A549 (cell line): Measurements from ENCODE around the gene ECEL1. TPM values are rescaled to one million over a fixed set of nuclear protein-coding genes. Genes with fewer than 3 reads are reported as not detected.

Experiments
- ATAC-seq, 2 experiments: fragments of 200-7000 bp in 1 of 2; fragments of >200 bp in 1 of 2; cut with Nextera tagmentation in 1 of 2; cut with Tn5 transposase in 1 of 2; 3 replicates each; pipeline versions ENCODE4 v1.8.0 to v1.9.1; 2018 to 2020; ENCODE audit warnings: mild to moderate bottlenecking in 1 of 2, moderate library complexity in 1 of 2
- CTCF ChIA-PET: fragments of 300-600 bp; sonication (Branson Sonifier 250); formaldehyde crosslinking; extraction: SDS; loops from one replicate; lab custom pipeline; 2021; ENCODE audit warnings: antibody characterized with exemption, inconsistent platforms; lab: Yijun Ruan, JAX
- POLR2A ChIA-PET: fragments of 350-600 bp; formaldehyde crosslinking; extraction: SDS; loops from one replicate; lab custom pipeline; 2021; ENCODE audit warnings: antibody characterized with exemption, inconsistent platforms; lab: Yijun Ruan, JAX
- DNase-seq, 2 experiments: peaks; one replicate each; pipeline versions ENCODE4 v3.0.0 to v3.0.0-alpha.2; 2011 to 2016; ENCODE audit warnings: low read depth in 1 of 2, low spot score in 1 of 2
- FAIRE-seq: peaks from 2 replicates; lab custom pipeline; 2011; peaks lifted over from hg19 to GRCh38; lab: Jason Lieb, UNC
- H3K27ac ChIP-seq, 2 experiments: fragments of >200 bp; sonication (Bioruptor Twin); formaldehyde crosslinking; 3 replicates each; pipeline ENCODE4 v1.5.1; 2016 to 2017
- H3K4me1 ChIP-seq: fragments of >200 bp; sonication (Bioruptor Twin); formaldehyde crosslinking; 3 replicates; pipeline ENCODE4 v1.6.1; 2016
- H3K4me2 ChIP-seq: fragments of >200 bp; sonication (Bioruptor Twin); formaldehyde crosslinking; 3 replicates; pipeline ENCODE4 v1.6.1; 2016
- H3K4me3 ChIP-seq: fragments of >200 bp; sonication (Bioruptor Twin); formaldehyde crosslinking; 3 replicates; pipeline ENCODE4 v1.5.1; 2016
- H3K9me3 ChIP-seq: fragments of >200 bp; sonication (Bioruptor Twin); formaldehyde crosslinking; 3 replicates; pipeline ENCODE4 v1.6.1; 2016
- CHD4 ChIP-seq: fragments of 200-600 bp; sonication (generic); IDR thresholded peaks from 2 replicates; pipeline ENCODE4 v1.6.1; 2016; ENCODE audit warnings: antibody characterized with exemption, mild to moderate bottlenecking, borderline replicate concordance
- EP300 ChIP-seq, 2 experiments: fragments of >200 bp; sonication (Bioruptor Twin); formaldehyde crosslinking; IDR thresholded peaks; 2 replicates in 1 of 2; 3 replicates in 1 of 2; pipeline ENCODE4 v1.6.1; 2016 to 2017
- FOSB ChIP-seq: fragments of 250-450 bp; sonication (Bioruptor Pico); IDR thresholded peaks from 2 replicates; pipeline ENCODE4 v1.5.0; 2020; ENCODE audit warnings: mild to moderate bottlenecking, moderate library complexity
- FOXS1 ChIP-seq: fragments of 250-450 bp; sonication (Bioruptor Pico); IDR thresholded peaks from 2 replicates; pipeline ENCODE4 v1.5.0; 2020; ENCODE audit warnings: mild to moderate bottlenecking, moderate library complexity
- HEYL ChIP-seq: fragments of 250-450 bp; sonication (Bioruptor Pico); IDR thresholded peaks from 2 replicates; pipeline ENCODE4 v1.8.0; 2021; ENCODE audit warnings: mild to moderate bottlenecking, moderate library complexity
- HOXA7 ChIP-seq: fragments of 250-450 bp; sonication (Bioruptor Pico); IDR thresholded peaks from 2 replicates; pipeline ENCODE4 v1.5.0; 2020; ENCODE audit warnings: mild to moderate bottlenecking, moderate library complexity
- HOXB5 ChIP-seq: fragments of 250-450 bp; sonication (Bioruptor Pico); IDR thresholded peaks from 2 replicates; pipeline ENCODE4 v1.5.0; 2020; ENCODE audit warnings: mild to moderate bottlenecking, moderate library complexity
- JUN ChIP-seq, 2 experiments: fragments of >200 bp; sonication (Bioruptor Twin); formaldehyde crosslinking; IDR thresholded peaks; 2 replicates in 1 of 2; 3 replicates in 1 of 2; pipeline ENCODE4 v1.6.1; 2016 to 2017
- KDM1A ChIP-seq: fragments of 200-600 bp; sonication (generic); IDR thresholded peaks from 2 replicates; pipeline ENCODE4 v1.6.1; 2016; ENCODE audit warnings: low read depth, mild to moderate bottlenecking
- MAFK ChIP-seq: fragments of 450-650 bp; IDR thresholded peaks from 2 replicates; pipeline ENCODE4 v1.6.1; 2014; ENCODE audit not compliant: partially characterized antibody
- NFE2L2 ChIP-seq: fragments of 150-350 bp; conservative IDR thresholded peaks from 2 replicates; pipeline ENCODE4 v1.6.1; 2014; ENCODE audit warnings: low read length
- PHF8 ChIP-seq: fragments of 200-600 bp; sonication (generic); IDR thresholded peaks from 2 replicates; pipeline ENCODE4 v1.6.1; 2016; ENCODE audit warnings: low read depth, mild to moderate bottlenecking, antibody characterized with exemption, moderate library complexity, borderline replicate concordance
- POLR2AphosphoS2 ChIP-seq: conservative IDR thresholded peaks from 2 replicates; pipeline ENCODE4 v1.6.1; 2012; ENCODE audit warnings: low read length, improper control_type of control experiment, inconsistent platforms
- RFX5 ChIP-seq: fragments of 450-650 bp; IDR thresholded peaks from 2 replicates; pipeline ENCODE4 v1.7.1; 2014; ENCODE audit warnings: antibody characterized with exemption, mild to moderate bottlenecking, moderate library complexity
- SMC3 ChIP-seq: fragments of >200 bp; sonication (Bioruptor Twin); formaldehyde crosslinking; IDR thresholded peaks from 3 replicates; pipeline ENCODE4 v1.6.1; 2018; ENCODE audit warnings: inconsistent platforms
- TFCP2L1 ChIP-seq: fragments of 250-450 bp; sonication (Bioruptor Pico); IDR thresholded peaks from 2 replicates; pipeline ENCODE4 v1.5.0; 2021; ENCODE audit warnings: mild to moderate bottlenecking
- ZC3H11A ChIP-seq: fragments of 450-650 bp; IDR thresholded peaks from 2 replicates; pipeline ENCODE4 v1.6.1; 2014; ENCODE audit warnings: antibody characterized with exemption, mild to moderate bottlenecking
- WGBS: methylation state at CpG from one replicate; pipeline ENCODE4 v1.1.6; 2017; ENCODE audit errors: missing lambda C conversion rate; 5-methylcytosine and 5-hydroxymethylcytosine counted together
- polyA plus RNA-seq, 4 experiments: library from polyadenylated mRNA; depleted of rRNA in 3 of 4; stranded (reverse); fragments of >200 nt; fragmentation: RNase III in 1 of 4; extraction: RNeasy Plus Mini Kit Qiagen cat#74134 plus additional on column Dnase treatment in 1 of 4; gene quantifications; 2 replicates in 3 of 4; 3 replicates in 1 of 4; pipeline ENCODE4 v1.2.3, GENCODE V29; 2011 to 2017
- TF ChIP-seq, protein P1 (sequence below): fragments of >200 bp; sonication (Bioruptor Twin); formaldehyde crosslinking; IDR thresholded peaks from 3 replicates; pipeline ENCODE4 v1.5.1; 2016
- TF ChIP-seq, protein P2 (sequence below): fragments of 450-650 bp; IDR thresholded peaks from 2 replicates; pipeline ENCODE4 v1.6.1; 2014; ENCODE audit warnings: antibody characterized with exemption
- TF ChIP-seq, protein P3 (sequence below): fragments of >200 bp; sonication (Bioruptor Twin); formaldehyde crosslinking; IDR thresholded peaks from 2 replicates; pipeline ENCODE4 v1.6.1; 2016
- TF ChIP-seq, protein P4 (sequence below): IDR thresholded peaks from 2 replicates; pipeline ENCODE4 v1.6.1; 2012

ECEL1 gene
- polyA plus RNA-seq, 2 of the 4 experiments (the other 2 are of a cell fraction) = 0.12 to 0.18 TPM

DNA sequence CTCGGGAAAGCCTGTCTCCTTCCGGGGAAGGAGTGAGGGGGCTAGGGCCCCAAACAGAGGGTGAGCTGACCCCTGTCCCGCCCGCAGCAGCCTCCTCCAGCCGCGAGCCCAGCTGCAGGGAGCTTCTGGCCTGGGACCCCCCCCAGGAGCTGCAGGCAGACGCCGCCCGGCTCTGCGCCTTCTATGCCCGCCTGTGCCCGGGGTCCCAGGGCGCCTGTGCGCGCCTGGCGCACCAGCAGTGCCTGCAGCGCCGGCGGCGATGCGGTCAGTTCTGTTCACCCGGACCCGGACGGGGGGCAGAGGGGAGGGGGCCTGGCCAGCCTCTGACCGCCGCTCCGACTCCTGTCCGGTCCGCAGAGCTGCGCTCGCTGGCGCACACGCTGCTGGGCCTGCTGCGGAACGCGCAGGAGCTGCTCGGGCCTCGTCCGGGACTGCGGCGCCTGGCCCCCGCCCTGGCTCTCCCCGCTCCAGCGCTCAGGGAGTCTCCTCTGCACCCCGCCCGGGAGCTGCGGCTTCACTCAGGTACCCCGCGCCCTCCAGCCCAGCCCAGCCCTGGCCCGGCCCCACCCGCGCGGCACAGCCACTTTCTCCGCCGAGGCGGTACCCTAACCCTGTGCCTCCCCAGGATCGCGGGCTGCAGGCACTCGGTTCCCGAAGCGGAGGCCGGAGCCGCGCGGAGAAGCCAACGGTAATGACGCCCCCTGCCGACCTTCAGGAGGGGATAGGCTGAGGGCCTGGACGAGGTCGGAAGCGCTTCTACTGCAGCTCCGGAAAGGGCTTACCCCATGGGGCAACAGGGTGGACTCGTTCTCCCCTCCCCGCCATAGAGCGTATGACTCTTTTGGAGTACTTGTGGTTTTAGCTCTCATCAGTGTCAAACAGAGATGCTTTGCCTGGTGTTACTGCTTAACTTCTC is 36.3 kb upstream of the ECEL1 start (continued):
- TF ChIP-seq, protein P1, sequence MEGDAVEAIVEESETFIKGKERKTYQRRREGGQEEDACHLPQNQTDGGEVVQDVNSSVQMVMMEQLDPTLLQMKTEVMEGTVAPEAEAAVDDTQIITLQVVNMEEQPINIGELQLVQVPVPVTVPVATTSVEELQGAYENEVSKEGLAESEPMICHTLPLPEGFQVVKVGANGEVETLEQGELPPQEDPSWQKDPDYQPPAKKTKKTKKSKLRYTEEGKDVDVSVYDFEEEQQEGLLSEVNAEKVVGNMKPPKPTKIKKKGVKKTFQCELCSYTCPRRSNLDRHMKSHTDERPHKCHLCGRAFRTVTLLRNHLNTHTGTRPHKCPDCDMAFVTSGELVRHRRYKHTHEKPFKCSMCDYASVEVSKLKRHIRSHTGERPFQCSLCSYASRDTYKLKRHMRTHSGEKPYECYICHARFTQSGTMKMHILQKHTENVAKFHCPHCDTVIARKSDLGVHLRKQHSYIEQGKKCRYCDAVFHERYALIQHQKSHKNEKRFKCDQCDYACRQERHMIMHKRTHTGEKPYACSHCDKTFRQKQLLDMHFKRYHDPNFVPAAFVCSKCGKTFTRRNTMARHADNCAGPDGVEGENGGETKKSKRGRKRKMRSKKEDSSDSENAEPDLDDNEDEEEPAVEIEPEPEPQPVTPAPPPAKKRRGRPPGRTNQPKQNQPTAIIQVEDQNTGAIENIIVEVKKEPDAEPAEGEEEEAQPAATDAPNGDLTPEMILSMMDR = peak; percentile 58
- TF ChIP-seq ZC3H11A (no peak), HOXA7 (CRISPR knock-in tag) (no peak), RFX5 (no peak), FOSB (CRISPR knock-in tag) (no peak), TFCP2L1 (CRISPR knock-in tag) (no peak), POLR2AphosphoS2 (no peak), HEYL (CRISPR knock-in tag) (no peak), MAFK (no peak), PHF8 (no peak), JUN (IDR thresholded peaks at IDR 0.05) (no peak), HOXB5 (CRISPR knock-in tag) (no peak), SMC3 (peak; percentile 23; the same call in 1 of the 3 replicates), EP300 (IDR thresholded peaks at IDR 0.05) (no peak), CHD4 (no peak), FOXS1 (no peak)
- TF ChIP-seq, protein P2, sequence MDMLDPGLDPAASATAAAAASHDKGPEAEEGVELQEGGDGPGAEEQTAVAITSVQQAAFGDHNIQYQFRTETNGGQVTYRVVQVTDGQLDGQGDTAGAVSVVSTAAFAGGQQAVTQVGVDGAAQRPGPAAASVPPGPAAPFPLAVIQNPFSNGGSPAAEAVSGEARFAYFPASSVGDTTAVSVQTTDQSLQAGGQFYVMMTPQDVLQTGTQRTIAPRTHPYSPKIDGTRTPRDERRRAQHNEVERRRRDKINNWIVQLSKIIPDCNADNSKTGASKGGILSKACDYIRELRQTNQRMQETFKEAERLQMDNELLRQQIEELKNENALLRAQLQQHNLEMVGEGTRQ = no peak
- TF ChIP-seq, protein P3, sequence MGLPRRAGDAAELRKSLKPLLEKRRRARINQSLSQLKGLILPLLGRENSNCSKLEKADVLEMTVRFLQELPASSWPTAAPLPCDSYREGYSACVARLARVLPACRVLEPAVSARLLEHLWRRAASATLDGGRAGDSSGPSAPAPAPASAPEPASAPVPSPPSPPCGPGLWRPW = no peak
- TF ChIP-seq, protein P4, sequence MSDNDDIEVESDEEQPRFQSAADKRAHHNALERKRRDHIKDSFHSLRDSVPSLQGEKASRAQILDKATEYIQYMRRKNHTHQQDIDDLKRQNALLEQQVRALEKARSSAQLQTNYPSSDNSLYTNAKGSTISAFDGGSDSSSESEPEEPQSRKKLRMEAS = peak; percentile 47; the same call in 1 of the 2 replicates
- TF ChIP-seq, all 56 proteins: peak for 5

DNA sequence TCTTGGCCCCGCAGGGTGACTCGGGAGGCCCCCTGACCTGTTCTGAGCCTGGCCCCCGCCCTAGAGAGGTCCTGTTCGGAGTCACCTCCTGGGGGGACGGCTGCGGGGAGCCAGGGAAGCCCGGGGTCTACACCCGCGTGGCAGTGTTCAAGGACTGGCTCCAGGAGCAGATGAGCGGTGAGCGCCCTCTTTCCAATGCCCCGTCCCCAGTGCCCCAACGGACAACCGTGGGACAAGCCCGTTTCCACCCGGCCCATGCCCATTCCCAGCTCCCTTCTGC is 35.7 kb upstream of the ECEL1 start:
- 8% methylated on average over 8 of the region's 16 CpGs for WGBS
- Histone ChIP-seq H3K4me3 (peak overlapping the region; percentile 45), H3K4me2 (peak overlapping the region; percentile 93), H3K9me3 (no peaks in the 10 kb centered on the region), H3K27ac (peak overlapping the region in 1 of 2 experiments; percentile 87; a peak in 3 of 6 replicates)
- POLR2A ChIA-PET = interaction anchor here (0.6 to 2.6 kb wide), 2 partner anchors 27 to 71 kb away, joined by 3 to 13 read pairs; partner anchors contain the start of genes EIF4E2 and TIGD1
- CTCF ChIA-PET = interaction anchor here (0.5 to 8.2 kb wide), 32 partner anchors 8 to 1727 kb away, joined by 3 to 107 read pairs (median 4); no protein-coding TSS in a partner anchor
- peak; percentile 10 to 37; a peak in 5 of 6 replicates for ATAC-seq
- TF ChIP-seq NFE2L2 = no peak
- TF ChIP-seq KDM1A = peak; percentile 46; the same call in 1 of the 2 replicates
- TF ChIP-seq, all 56 proteins: peak for 1
- H3K4me1 ChIP-seq = peaks cover 17% of the 10 kb centered on the region; the same call in 1 of the 3 replicates
- DNase-seq = peak; percentile 28 to 46
- no peak for FAIRE-seq
